K562 (cell line): ENCODE measurements around the gene SFRP5. TPM values are rescaled to one million over a fixed set of nuclear protein-coding genes. Genes with fewer than 3 reads are reported as not detected.

Source experiments
- ATAC-seq: fragments of 200-7000 bp; cut with Tn5 transposase; 3 replicates; pipeline ENCODE4 v1.9.1; 2020; ENCODE audit warnings: moderate library complexity
- BruUV-seq: library from RNA; stranded (reverse); fragments of 400-500 nt; replicated peaks from 2 replicates; lab custom pipeline; 2021; lab: Mats Ljungman, UMichigan
- CTCF ChIA-PET: fragments of 300-600 bp; formaldehyde crosslinking; extraction: SDS; loops from one replicate; lab custom pipeline; 2021; ENCODE audit warnings: low intra/inter-chr PET ratio; lab: Yijun Ruan, JAX
- POLR2A ChIA-PET: fragments of 300-600, 350-650 bp; sonication (Branson Sonifier 250); formaldehyde crosslinking; extraction: SDS; loops from one replicate; lab custom pipeline; 2021; ENCODE audit warnings: antibody characterized with exemption, inconsistent platforms; lab: Yijun Ruan, JAX
- DNase-seq, 4 experiments: peaks; one replicate each; pipeline versions ENCODE4 v3.0.0 to v3.0.0-alpha.2; 2011 to 2018; ENCODE audit warnings: low spot score in 3 of 4, mixed read lengths in 3 of 4; ENCODE audit errors: extremely low read depth in 1 of 4
- FAIRE-seq: peaks from 2 replicates; lab custom pipeline; 2011; peaks lifted over from hg19 to GRCh38; lab: Jason Lieb, UNC
- H2AFZ ChIP-seq: 2 replicates; pipeline ENCODE4 v1.6.0; 2011; ENCODE audit warnings: low read depth, low read length, control low read depth, inconsistent platforms
- H3K27ac ChIP-seq: fragments of 200-600 bp; 3 replicates; pipeline ENCODE4 v1.8.0; 2011; ENCODE audit warnings: low read depth, mild to moderate bottlenecking, control low read depth, inconsistent platforms, low read length, moderate library complexity, mixed read lengths; ENCODE audit errors: extremely low read depth
- H3K27me3 ChIP-seq, 2 experiments: fragments of 300-600 bp in 1 of 2; 2 replicates in 1 of 2; 3 replicates in 1 of 2; pipeline versions ENCODE4 v1.6.0 to v1.8.0; 2011; ENCODE audit warnings: inconsistent platforms in 2 of 2, low read length in 2 of 2, mild to moderate bottlenecking in 1 of 2, mixed read lengths in 1 of 2, moderate library complexity in 1 of 2; ENCODE audit not compliant: control insufficient read depth in 2 of 2, insufficient read depth in 2 of 2
- H3K36me3 ChIP-seq: fragments of 300-600 bp; 3 replicates; pipeline ENCODE4 v1.8.0; 2011; ENCODE audit warnings: mild to moderate bottlenecking, low read length, inconsistent platforms; ENCODE audit not compliant: control insufficient read depth, insufficient read depth
- H3K4me1 ChIP-seq, 2 experiments: fragments of 200-600 bp in 1 of 2; replicated peaks in 1 of 2; 2 replicates in 1 of 2; 3 replicates in 1 of 2; pipeline versions ENCODE4 v1.5.1 to v1.8.0; 2011; ENCODE audit warnings: inconsistent platforms in 2 of 2, low read length in 2 of 2, mild to moderate bottlenecking in 1 of 2, mixed read lengths in 1 of 2, moderate library complexity in 1 of 2; ENCODE audit not compliant: control insufficient read depth in 2 of 2, insufficient read depth in 2 of 2
- H3K4me2 ChIP-seq: 2 replicates; pipeline ENCODE4 v1.6.1; 2011; ENCODE audit warnings: low read length, control low read depth, inconsistent platforms, mixed read lengths; ENCODE audit not compliant: insufficient read depth
- H3K4me3 ChIP-seq: fragments of 200-600 bp; sonication (generic), shearing (Covaris generic); 2 replicates; pipeline ENCODE4 v1.5.1; 2016; ENCODE audit warnings: control low read depth, inconsistent platforms
- H3K79me2 ChIP-seq: fragments of 200-600 bp; 3 replicates; pipeline ENCODE4 v1.8.0; 2011; ENCODE audit warnings: low read length, inconsistent platforms; ENCODE audit not compliant: control insufficient read depth, insufficient read depth
- H3K9ac ChIP-seq, 2 experiments: 2 replicates each; pipeline versions ENCODE4 v1.6.0 to v1.6.1; 2011; ENCODE audit warnings: low read depth in 2 of 2, low read length in 2 of 2, control low read depth in 1 of 2, inconsistent platforms in 1 of 2, mild to moderate bottlenecking in 1 of 2, mixed read lengths in 1 of 2; ENCODE audit not compliant: insufficient read depth in 1 of 2
- H3K9me1 ChIP-seq: one replicate; pipeline ENCODE4 v1.6.0; 2011; ENCODE audit warnings: inconsistent platforms, mild to moderate bottlenecking, low read length, moderate library complexity; ENCODE audit not compliant: control insufficient read depth, insufficient read depth
- H3K9me3 ChIP-seq: replicated peaks from 2 replicates; pipeline ENCODE4 v1.5.1; 2011; ENCODE audit warnings: low read depth, low read length, inconsistent platforms; ENCODE audit not compliant: control insufficient read depth, insufficient read depth
- H4K20me1 ChIP-seq: replicated peaks from 2 replicates; pipeline ENCODE4 v1.6.1; 2011; ENCODE audit warnings: low read length, inconsistent platforms, mixed read lengths; ENCODE audit not compliant: control insufficient read depth, insufficient read depth
- ATF3 ChIP-seq, 2 experiments: fragments of 450-650 bp in 1 of 2; sonication (generic) in 1 of 2; formaldehyde crosslinking in 1 of 2; IDR thresholded peaks in 1 of 2; conservative IDR thresholded peaks in 1 of 2; 2 replicates each; pipeline versions ENCODE4 v1.6.1 to v1.8.1; 2016 to 2023; ENCODE audit warnings: mild to moderate bottlenecking in 2 of 2, moderate library complexity in 2 of 2, inconsistent platforms in 1 of 2, missing genetic modification reagents in 1 of 2
- CEBPG ChIP-seq, 3 experiments: fragments of 200-800 bp in 1 of 3; sonication (Bioruptor generic) in 1 of 3; sonication (generic) in 1 of 3; formaldehyde crosslinking in 1 of 3; IDR thresholded peaks in 2 of 3; conservative IDR thresholded peaks in 1 of 3; 2 replicates each; pipeline versions ENCODE4 v1.6.1 to v1.8.0; 2016 to 2022; ENCODE audit warnings: missing compliant biosample characterization in 2 of 3, missing genetic modification characterization in 2 of 3, mild to moderate bottlenecking in 1 of 3, missing genetic modification reagents in 1 of 3
- DNMT1 ChIP-seq: fragments of 450-650 bp; IDR thresholded peaks from 2 replicates; pipeline ENCODE4 v1.6.1; 2016; ENCODE audit warnings: antibody characterized with exemption, mild to moderate bottlenecking
- FOSL1 ChIP-seq: fragments of 200-800 bp; sonication (Bioruptor generic); conservative IDR thresholded peaks from 2 replicates; pipeline ENCODE4 v1.6.1; 2016; ENCODE audit warnings: missing genetic modification characterization, missing compliant biosample characterization
- JUN ChIP-seq, 2 experiments: sonication (generic) in 1 of 2; formaldehyde crosslinking in 1 of 2; IDR thresholded peaks; 2 replicates each; pipeline versions ENCODE4 v1.6.1 to v1.8.0; 2012 to 2022; ENCODE audit warnings: borderline replicate concordance in 2 of 2, mild to moderate bottlenecking in 2 of 2, improper control_type of control experiment in 1 of 2, low read depth in 1 of 2, low read length in 1 of 2, missing genetic modification reagents in 1 of 2
- JUND ChIP-seq, 2 experiments: IDR thresholded peaks; 2 replicates in 1 of 2; 3 replicates in 1 of 2; pipeline ENCODE4 v1.6.1; 2011; ENCODE audit warnings: borderline replicate concordance in 2 of 2, low read depth in 2 of 2, low read length in 2 of 2, improper control_type of control experiment in 1 of 2, missing biosample characterization in 1 of 2, missing genetic modification characterization in 1 of 2, missing genetic modification reagents in 1 of 2
- SOX6 ChIP-seq: fragments of 450-650 bp; IDR thresholded peaks from 2 replicates; pipeline ENCODE4 v1.6.1; 2014; ENCODE audit warnings: mild to moderate bottlenecking
- ZNF263 ChIP-seq: sonication (generic); formaldehyde crosslinking; IDR thresholded peaks from 2 replicates; pipeline ENCODE4 v1.8.0; 2022; ENCODE audit warnings: mild to moderate bottlenecking, missing genetic modification reagents, borderline replicate concordance
- WGBS: fragments of 100-300 bp; shearing (Covaris generic); methylation state at CpG from one replicate; pipeline ENCODE4 v1.1.6; 2016; ENCODE audit warnings: low coverage, mixed read lengths; ENCODE audit not compliant: insufficient coverage; ENCODE audit errors: missing lambda C conversion rate; 5-methylcytosine and 5-hydroxymethylcytosine counted together
- in situ Hi-C: fragments of 300-500 bp; cut with MboI; formaldehyde crosslinking; loops from 4 replicates; pipeline ENCODE4 v1.15.0; 2018; ENCODE audit warnings: inconsistent platforms, mixed read lengths
- intact Hi-C: fragments of 100-400 bp; cut with micrococcal nuclease; formaldehyde crosslinking; loops from 2 replicates; pipeline ENCODE4 v1.14.2; 2022
- polyA plus RNA-seq, 8 experiments: library from polyadenylated mRNA; depleted of rRNA in 4 of 8; stranded (reverse) in 5 of 8; unstranded in 3 of 8; fragments of >200 nt; fragmentation: Nextera tagmentation in 2 of 8; fragmentation: Illumina TruSeq in 1 of 8; extraction: Ambion mirVana in 2 of 8; extraction: Trizol in 1 of 8; gene quantifications; 2 replicates each; pipeline versions ENCODE4 v1.2.1 to v1.2.3, GENCODE V29; 2011 to 2014; ENCODE audit warnings: inconsistent platforms in 1 of 8, missing spikeins in 1 of 8
- total RNA-seq, 7 experiments: library from RNA; depleted of rRNA in 6 of 7; stranded (reverse); fragments of >200 nt in 6 of 7; fragmentation: Illumina TruSeq in 2 of 7; extraction: Trizol in 2 of 7; gene quantifications; 2 replicates each; pipeline versions ENCODE4 v1.2.1 to v1.2.3, GENCODE V29; 2011 to 2021; ENCODE audit warnings: low replicate concordance in 1 of 7

Gene SFRP5
- total and polyA plus RNA-seq, 9 of the 15 experiments (the other 6 are each of a cell fraction or from before 2014, with no cell fraction given), result 0.07 to 0.29 (median 0.13) TPM; not detected in 3

GRCh38 chr10:97810446-97810845 is 38.6 kb upstream of the SFRP5 start:
- CTCF ChIA-PET, result interaction anchor here (0.5 kb wide), 1 partner anchor 710 kb away, joined by 3 read pairs; no protein-coding TSS in a partner anchor
- H2AFZ ChIP-seq, result peak overlapping the region; percentile 45; the same call in 1 of the 2 replicates
- no peaks in the 10 kb centered on the region for H3K9me3 ChIP-seq
- WGBS, result 27% methylated on average over 5 of the region's 7 CpGs
- DNase-seq (peak in 2 of 4 experiments; percentile 31 to 36), ATAC-seq (no peak), FAIRE-seq (no peak)
- H3K27ac ChIP-seq, result no peak overlapping the region; the same call in 2 of the 3 replicates
- in situ Hi-C loops, result no loop called here
- no peaks in the 10 kb centered on the region for H4K20me1 ChIP-seq
- no peaks in the 10 kb centered on the region for H3K27me3 ChIP-seq
- H3K9me1 ChIP-seq, result no peaks in the 10 kb centered on the region
- no peak overlapping the region for H3K9ac ChIP-seq
- no peaks in the 10 kb centered on the region for H3K79me2 ChIP-seq
- POLR2A ChIA-PET, result interaction anchor here (0.7 kb wide), 2 partner anchors 9 to 121 kb away, joined by 3 read pairs; no protein-coding TSS in a partner anchor
- H3K4me1 ChIP-seq, result peaks cover 4 to 21% of the 10 kb centered on the region in 2 experiments; a peak in 3 of 5 replicates
- no peaks in the 10 kb centered on the region for H3K36me3 ChIP-seq
- H3K4me3 ChIP-seq, result no peak overlapping the region
- no peak overlapping the region for H3K4me2 ChIP-seq
- TF ChIP-seq JUND (IDR thresholded peaks at IDR 0.05; ENCODE audit: borderline replicate concordance, low read depth, low read length) (peak; percentile 76), JUND (tag; IDR thresholded peaks at IDR 0.05; ENCODE audit: borderline replicate concordance, low read depth, low read length) (peak; percentile 38; the same call in 1 of the 3 replicates), CEBPG (CRISPR knock-in tag; IDR thresholded peaks at IDR 0.05) (0 out of 2 replicates have a peak, but pooled peaks have one; percentile 31), CEBPG (tag; conservative IDR thresholded peaks at IDR 0.05 in 1 of 2, IDR thresholded peaks at IDR 0.05 in 1 of 2) (peak in 1 of 2 experiments; percentile 71; a peak in 2 of 4 replicates), JUN (IDR thresholded peaks at IDR 0.05; ENCODE audit: borderline replicate concordance, low read depth, low read length) (peak; percentile 61; the same call in 1 of the 2 replicates), JUN (CRISPR knock-in tag; IDR thresholded peaks at IDR 0.05; ENCODE audit: borderline replicate concordance) (no peak), FOSL1 (tag) (peak; percentile 85), SOX6 (0 out of 2 replicates have a peak, but pooled peaks have one; percentile 24), ZNF263 (CRISPR knock-in tag) (no peak), ATF3 (IDR thresholded peaks at IDR 0.05) (peak; percentile 83), ATF3 (CRISPR knock-in tag; conservative IDR thresholded peaks at IDR 0.05) (no peak), DNMT1 (no peak)
- TF ChIP-seq, all 486 proteins: peak for 6
- intact Hi-C loops, result no loop called here
- no TSS peak for BruUV-seq
